K562 (cell line): ENCODE results near the gene SCN4B. TPM values are rescaled to one million over a fixed set of nuclear protein-coding genes. Genes with fewer than 3 reads are reported as not detected.

Source experiments
- ARHGAP35 ChIP-seq: fragments of 450-650 bp; IDR thresholded peaks from 2 replicates; pipeline ENCODE4 v1.6.1; 2018; ENCODE audit not compliant: partially characterized antibody
- ATF7 ChIP-seq: fragments of 450-650 bp; IDR thresholded peaks from 2 replicates; pipeline ENCODE4 v1.7.1; 2014; ENCODE audit warnings: mild to moderate bottlenecking, moderate library complexity
- CHCHD3 ChIP-seq: fragments of 250-450 bp; sonication (Bioruptor Pico); IDR thresholded peaks from 2 replicates; pipeline ENCODE4 v2.1.2; 2022; ENCODE audit warnings: mild to moderate bottlenecking
- CXXC5 ChIP-seq: fragments of 250-450 bp; sonication (Bioruptor Pico); IDR thresholded peaks from 2 replicates; pipeline ENCODE4 v1.8.0; 2022; ENCODE audit warnings: inconsistent platforms, mild to moderate bottlenecking, moderate library complexity
- FOXK2 ChIP-seq, 2 experiments: fragments of 450-650 bp; IDR thresholded peaks in 1 of 2; conservative IDR thresholded peaks in 1 of 2; 2 replicates each; pipeline ENCODE4 v1.6.1; 2016; ENCODE audit warnings: low read depth in 2 of 2, mild to moderate bottlenecking in 1 of 2
- GATAD2A ChIP-seq: fragments of 450-650 bp; IDR thresholded peaks from 2 replicates; pipeline ENCODE4 v1.6.1; 2017
- HDAC1 ChIP-seq, 2 experiments: fragments of 450-650 bp; IDR thresholded peaks; 2 replicates each; pipeline ENCODE4 v1.6.1; 2016 to 2017; ENCODE audit warnings: inconsistent platforms in 1 of 2, mild to moderate bottlenecking in 1 of 2, moderate library complexity in 1 of 2
- JUN ChIP-seq, 2 experiments: sonication (generic) in 1 of 2; formaldehyde crosslinking in 1 of 2; IDR thresholded peaks; 2 replicates each; pipeline versions ENCODE4 v1.6.1 to v1.8.0; 2012 to 2022; ENCODE audit warnings: borderline replicate concordance in 2 of 2, mild to moderate bottlenecking in 2 of 2, improper control_type of control experiment in 1 of 2, low read depth in 1 of 2, low read length in 1 of 2, missing genetic modification reagents in 1 of 2
- KAT8 ChIP-seq: fragments of 450-650 bp; IDR thresholded peaks from 2 replicates; pipeline ENCODE4 v1.6.1; 2016; ENCODE audit warnings: low read depth, mild to moderate bottlenecking
- LEF1 ChIP-seq: fragments of 450-650 bp; IDR thresholded peaks from 2 replicates; pipeline ENCODE4 v1.6.1; 2016; ENCODE audit warnings: mild to moderate bottlenecking
- MAFK ChIP-seq: IDR thresholded peaks from 2 replicates; pipeline ENCODE4 v1.6.1; 2011; ENCODE audit warnings: low read length, improper control_type of control experiment
- NFATC3 ChIP-seq: fragments of 450-650 bp; IDR thresholded peaks from 2 replicates; pipeline ENCODE4 v1.6.1; 2017; ENCODE audit warnings: mild to moderate bottlenecking
- NFIC ChIP-seq: fragments of 450-650 bp; IDR thresholded peaks from 2 replicates; pipeline ENCODE4 v1.6.1; 2017; ENCODE audit warnings: mild to moderate bottlenecking, inconsistent platforms
- NFRKB ChIP-seq: fragments of 450-650 bp; IDR thresholded peaks from 2 replicates; pipeline ENCODE4 v1.6.1; 2016; ENCODE audit warnings: low read depth
- NR4A1 ChIP-seq, 2 experiments: fragments of 250-450 bp in 1 of 2; fragments of 450-650 bp in 1 of 2; sonication (Bioruptor Pico) in 1 of 2; IDR thresholded peaks; 2 replicates each; pipeline versions ENCODE4 v1.4.0 to v1.6.1; 2016 to 2020; ENCODE audit warnings: mild to moderate bottlenecking in 2 of 2, missing compliant biosample characterization in 1 of 2, missing genetic modification characterization in 1 of 2, moderate library complexity in 1 of 2
- NUFIP1 ChIP-seq: fragments of 450-650 bp; IDR thresholded peaks from 2 replicates; pipeline ENCODE4 v1.6.1; 2018; ENCODE audit not compliant: partially characterized antibody
- PHF20 ChIP-seq: fragments of 450-650 bp; IDR thresholded peaks from 2 replicates; pipeline ENCODE4 v1.6.1; 2018; ENCODE audit not compliant: partially characterized antibody
- POLR2H ChIP-seq: IDR thresholded peaks from 2 replicates; pipeline ENCODE4 v1.6.1; 2016; ENCODE audit warnings: missing genetic modification characterization, low read depth, mild to moderate bottlenecking, control low read depth, missing compliant biosample characterization, moderate library complexity
- PTRF ChIP-seq: fragments of 450-650 bp; IDR thresholded peaks from 2 replicates; pipeline ENCODE4 v1.6.1; 2016; ENCODE audit warnings: mild to moderate bottlenecking, missing genetic modification characterization, missing compliant biosample characterization
- RNF2 ChIP-seq: sonication (generic); IDR thresholded peaks from 2 replicates; pipeline ENCODE4 v1.6.1; 2016
- RUNX1 ChIP-seq: sonication (generic); IDR thresholded peaks from 2 replicates; pipeline ENCODE4 v1.6.1; 2016; ENCODE audit warnings: antibody characterized with exemption, low read depth
- SMARCE1 ChIP-seq: fragments of 450-650 bp; IDR thresholded peaks from 2 replicates; pipeline ENCODE4 v1.7.1; 2016; ENCODE audit warnings: mild to moderate bottlenecking
- SUPT5H ChIP-seq: fragments of 450-650 bp; IDR thresholded peaks from 2 replicates; pipeline ENCODE4 v1.6.1; 2016
- TAL1 ChIP-seq: fragments of 450-650 bp; IDR thresholded peaks from 2 replicates; pipeline ENCODE4 v1.6.1; 2016; ENCODE audit warnings: mild to moderate bottlenecking
- TBL1XR1 ChIP-seq, 2 experiments: IDR thresholded peaks; 2 replicates each; pipeline ENCODE4 v1.6.1; 2012; ENCODE audit warnings: improper control_type of control experiment in 2 of 2, low read length in 2 of 2, mild to moderate bottlenecking in 1 of 2
- TCF3 ChIP-seq: sonication (generic); formaldehyde crosslinking; IDR thresholded peaks from 2 replicates; pipeline ENCODE4 v1.4.0; 2020; ENCODE audit warnings: mild to moderate bottlenecking, missing genetic modification reagents
- ZFP36 ChIP-seq: fragments of 150-350 bp; IDR thresholded peaks from 2 replicates; pipeline ENCODE4 v1.6.1; 2018; ENCODE audit warnings: low read length, low read depth; ENCODE audit not compliant: partially characterized antibody
- ZKSCAN1 ChIP-seq: fragments of 150-350 bp; IDR thresholded peaks from 2 replicates; pipeline ENCODE4 v1.6.1; 2016; ENCODE audit warnings: low read depth, low read length
- ZNF23 ChIP-seq: fragments of 250-450 bp; sonication (Bioruptor Pico); IDR thresholded peaks from 2 replicates; pipeline ENCODE4 v1.4.0; 2020; ENCODE audit warnings: mild to moderate bottlenecking
- ZNF347 ChIP-seq: fragments of 450-650 bp; formaldehyde crosslinking; IDR thresholded peaks from 2 replicates; pipeline ENCODE4 v1.4.0; 2020; ENCODE audit warnings: low read depth, mild to moderate bottlenecking, moderate library complexity
- polyA plus RNA-seq, 8 experiments: library from polyadenylated mRNA; depleted of rRNA in 4 of 8; stranded (reverse) in 5 of 8; unstranded in 3 of 8; fragments of >200 nt; fragmentation: Nextera tagmentation in 2 of 8; fragmentation: Illumina TruSeq in 1 of 8; extraction: Ambion mirVana in 2 of 8; extraction: Trizol in 1 of 8; gene quantifications; 2 replicates each; pipeline versions ENCODE4 v1.2.1 to v1.2.3, GENCODE V29; 2011 to 2014; ENCODE audit warnings: inconsistent platforms in 1 of 8, missing spikeins in 1 of 8
- total RNA-seq, 7 experiments: library from RNA; depleted of rRNA in 6 of 7; stranded (reverse); fragments of >200 nt in 6 of 7; fragmentation: Illumina TruSeq in 2 of 7; extraction: Trizol in 2 of 7; gene quantifications; 2 replicates each; pipeline versions ENCODE4 v1.2.1 to v1.2.3, GENCODE V29; 2011 to 2021; ENCODE audit warnings: low replicate concordance in 1 of 7
- TF ChIP-seq, protein P1 (sequence below): sonication (generic); IDR thresholded peaks from 2 replicates; pipeline ENCODE4 v1.6.1; 2016
- TF ChIP-seq, protein P2 (sequence below): sonication (generic); formaldehyde crosslinking; IDR thresholded peaks from 2 replicates; pipeline ENCODE4 v1.5.0; 2020; ENCODE audit warnings: missing genetic modification reagents

The SCN4B gene
- total and polyA plus RNA-seq, 9 of the 15 experiments (the other 6 are each of a cell fraction or from before 2014, with no cell fraction given) = 0.03 TPM; not detected in 8

GRCh38 chr11:118102721-118103261, 49.8 kb downstream of the SCN4B start (continued):
- TF ChIP-seq HDAC1 (IDR thresholded peaks at IDR 0.05) = 0 out of 4 replicates have a peak, but pooled peaks of 1 of the 2 experiments have one; percentile 19
- TF ChIP-seq ARHGAP35 = no peak
- peak; percentile 47; the same call in 1 of the 2 replicates for TF ChIP-seq CXXC5 (CRISPR knock-in tag)
- 0 out of 2 replicates have a peak, but pooled peaks have one; percentile 5 for TF ChIP-seq JUN (IDR thresholded peaks at IDR 0.05; ENCODE audit: borderline replicate concordance, low read depth, low read length)
- no peak for TF ChIP-seq JUN (CRISPR knock-in tag; IDR thresholded peaks at IDR 0.05; ENCODE audit: borderline replicate concordance)
- peak; percentile 51; the same call in 1 of the 2 replicates for TF ChIP-seq SUPT5H
- no peak for TF ChIP-seq ZNF347
- peak; percentile 23 for TF ChIP-seq ZFP36
- no peak for TF ChIP-seq NUFIP1
- TF ChIP-seq TAL1 = peak; percentile 71
- TF ChIP-seq RNF2 = peak; percentile 70; the same call in 1 of the 2 replicates
- TF ChIP-seq RUNX1 = no peak
- TF ChIP-seq MAFK = peak; percentile 15; the same call in 1 of the 2 replicates
- TF ChIP-seq SMARCE1 = peak; percentile 61; the same call in 1 of the 2 replicates
- no peak for TF ChIP-seq PTRF (tag)
- peak; percentile 26 for TF ChIP-seq PHF20
- TF ChIP-seq, protein P1, sequence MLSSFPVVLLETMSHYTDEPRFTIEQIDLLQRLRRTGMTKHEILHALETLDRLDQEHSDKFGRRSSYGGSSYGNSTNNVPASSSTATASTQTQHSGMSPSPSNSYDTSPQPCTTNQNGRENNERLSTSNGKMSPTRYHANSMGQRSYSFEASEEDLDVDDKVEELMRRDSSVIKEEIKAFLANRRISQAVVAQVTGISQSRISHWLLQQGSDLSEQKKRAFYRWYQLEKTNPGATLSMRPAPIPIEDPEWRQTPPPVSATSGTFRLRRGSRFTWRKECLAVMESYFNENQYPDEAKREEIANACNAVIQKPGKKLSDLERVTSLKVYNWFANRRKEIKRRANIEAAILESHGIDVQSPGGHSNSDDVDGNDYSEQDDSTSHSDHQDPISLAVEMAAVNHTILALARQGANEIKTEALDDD = peak; percentile 54; the same call in 1 of the 2 replicates
- TF ChIP-seq CHCHD3 (CRISPR knock-in tag) = no peak
- peak; percentile 70; the same call in 1 of the 2 replicates for TF ChIP-seq NFRKB
- peak; percentile 56 for TF ChIP-seq ATF7
- TF ChIP-seq, protein P2, sequence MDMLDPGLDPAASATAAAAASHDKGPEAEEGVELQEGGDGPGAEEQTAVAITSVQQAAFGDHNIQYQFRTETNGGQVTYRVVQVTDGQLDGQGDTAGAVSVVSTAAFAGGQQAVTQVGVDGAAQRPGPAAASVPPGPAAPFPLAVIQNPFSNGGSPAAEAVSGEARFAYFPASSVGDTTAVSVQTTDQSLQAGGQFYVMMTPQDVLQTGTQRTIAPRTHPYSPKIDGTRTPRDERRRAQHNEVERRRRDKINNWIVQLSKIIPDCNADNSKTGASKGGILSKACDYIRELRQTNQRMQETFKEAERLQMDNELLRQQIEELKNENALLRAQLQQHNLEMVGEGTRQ (CRISPR knock-in tag) = peak; percentile 70
- TF ChIP-seq TCF3 (CRISPR knock-in tag) = peak; percentile 72
- no peak for TF ChIP-seq NFATC3
- TF ChIP-seq LEF1 = peak; percentile 91
- no peak for TF ChIP-seq POLR2H (tag)
- peak; percentile 62 to 63; a peak in 2 of 4 replicates for TF ChIP-seq TBL1XR1 (IDR thresholded peaks at IDR 0.05; ENCODE audit: low read length in 2 of 2)
- 0 out of 2 replicates have a peak, but pooled peaks have one; percentile 30 for TF ChIP-seq GATAD2A
- no peak for TF ChIP-seq ZNF23 (CRISPR knock-in tag)
- TF ChIP-seq NFIC = peak; percentile 46; the same call in 1 of the 2 replicates
- 0 out of 4 replicates have a peak, but pooled peaks of 1 of the 2 experiments have one; percentile 28 for TF ChIP-seq FOXK2 (conservative IDR thresholded peaks at IDR 0.05 in 1 of 2, IDR thresholded peaks at IDR 0.05 in 1 of 2; ENCODE audit: low read depth in 2 of 2)
- 0 out of 2 replicates have a peak, but pooled peaks have one; percentile 33 for TF ChIP-seq ZKSCAN1
- TF ChIP-seq KAT8 = no peak
- no peak for TF ChIP-seq NR4A1 (CRISPR knock-in tag; IDR thresholded peaks at IDR 0.05)
- peak; percentile 47; the same call in 1 of the 2 replicates for TF ChIP-seq NR4A1 (tag; IDR thresholded peaks at IDR 0.05)
